Epithelial cell of proximal tubule (primary cell): ENCODE data around the gene RAPGEF4. TPM values are rescaled to one million over a fixed set of nuclear protein-coding genes. Genes with fewer than 3 reads are reported as not detected.
"Not testable (repeated sequence)": the region's sequence is repeated elsewhere in the genome, so short reads cannot be mapped to it uniquely, and the experiment has no call there.

Experiments
- DNase-seq: peaks from one replicate; pipeline ENCODE4 v3.0.0-alpha.2; 2011; ENCODE audit warnings: low read depth
- H3K4me3 ChIP-seq: 2 replicates; pipeline ENCODE4 v1.5.1; 2011; ENCODE audit warnings: low read depth, mild to moderate bottlenecking, low read length
- CTCF ChIP-seq: conservative IDR thresholded peaks from 2 replicates; pipeline ENCODE4 v1.5.1; 2012; ENCODE audit warnings: low read depth, mild to moderate bottlenecking, low read length
- total RNA-seq: library from RNA; depleted of rRNA; stranded (reverse); fragments of >200 nt; gene quantifications from 2 replicates; pipeline ENCODE4 v1.2.3, GENCODE V29; 2015

RAPGEF4 gene
- total RNA-seq, 1 donor from 2014 or later = 0.81 TPM

- DNase-seq = no peak
- no peak overlapping the region for H3K4me3 ChIP-seq
- no peak for TF ChIP-seq CTCF
These were observed 352.3 kb downstream of the RAPGEF4 start for GRCh38 chr2:173087793-173088496.

GRCh38 chr2:173090276-173090877 is 354.7 kb downstream of the RAPGEF4 start:
- no peak for DNase-seq
- no peak for TF ChIP-seq CTCF
- H3K4me3 ChIP-seq = no peak overlapping the region

GRCh38 chr2:173090973-173091660 is 355.5 kb downstream of the RAPGEF4 start:
- H3K4me3 ChIP-seq = no peak overlapping the region
- DNase-seq = no peak
- TF ChIP-seq CTCF = peak; percentile 55

- TF ChIP-seq CTCF = no peak
- H3K4me3 ChIP-seq = no peak overlapping the region
- DNase-seq = no peak
These were observed 356.3 kb downstream of the RAPGEF4 start for GRCh38 chr2:173091910-173092309.

GRCh38 chr2:173092844-173093402 is 357.3 kb downstream of the RAPGEF4 start:
- H3K4me3 ChIP-seq = no peak overlapping the region
- no peak for TF ChIP-seq CTCF
- DNase-seq = no peak

GRCh38 chr2:173093617-173094016 is 358.0 kb downstream of the RAPGEF4 start:
- not testable (repeated sequence) for H3K4me3 ChIP-seq, DNase-seq

- no peak overlapping the region for H3K4me3 ChIP-seq
- no peak for TF ChIP-seq CTCF
- DNase-seq = no peak
These were observed 359.1 kb downstream of the RAPGEF4 start for GRCh38 chr2:173094731-173095130.
